ENCODE results near the gene STK17A.
"Not testable (repeated sequence)": the region's sequence is repeated elsewhere in the genome, so short reads cannot be mapped to it uniquely, and the experiment has no call there.

The STK17A gene

GRCh38 chr7:43627798-43628197 is 44.9 kb downstream of the STK17A start:
- H3K4me3 Mint-ChIP-seq, ATAC-seq, H3K27ac Mint-ChIP-seq, H3K9me3 Mint-ChIP-seq, H3K27me3 Mint-ChIP-seq: not testable (repeated sequence)
- peaks cover 75% of the 10 kb centered on the region for H3K36me3 Mint-ChIP-seq
- peaks cover 71% of the 10 kb centered on the region for H3K4me1 Mint-ChIP-seq

- Mint-ChIP-seq H3K36me3 (peaks cover 70% of the 10 kb centered on the region), H3K4me3 (no peak overlapping the region), H3K27ac (peak overlapping the region; percentile 55), H3K9me3 (no peaks in the 10 kb centered on the region), H3K27me3 (no peaks in the 10 kb centered on the region), H3K4me1 (peaks cover 67% of the 10 kb centered on the region)
- ATAC-seq, result no peak
Measured at GRCh38 chr7:43628431-43628830, 45.5 kb downstream of the STK17A start.

- H3K27me3 Mint-ChIP-seq, result no peaks in the 10 kb centered on the region
- H3K4me3 Mint-ChIP-seq, result no peak overlapping the region
- no peak for ATAC-seq
- H3K4me1 Mint-ChIP-seq, result peaks cover 57% of the 10 kb centered on the region
- peak overlapping the region; percentile 55 for H3K27ac Mint-ChIP-seq
- H3K9me3 Mint-ChIP-seq, result no peaks in the 10 kb centered on the region
- H3K36me3 Mint-ChIP-seq, result peaks cover 74% of the 10 kb centered on the region
Measured at GRCh38 chr7:43629857-43630256, 46.9 kb downstream of the STK17A start.

- Mint-ChIP-seq H3K9me3 (no peaks in the 10 kb centered on the region), H3K27me3 (no peaks in the 10 kb centered on the region), H3K4me1 (peaks cover 53% of the 10 kb centered on the region), H3K4me3 (no peak overlapping the region), H3K27ac (peak overlapping the region; percentile 79), H3K36me3 (peaks cover 73% of the 10 kb centered on the region)
- ATAC-seq, result no peak
Measured at GRCh38 chr7:43630482-43630881, 47.6 kb downstream of the STK17A start.

GRCh38 chr7:43631559-43631958 is 48.7 kb downstream of the STK17A start:
- ATAC-seq, result no peak
- Mint-ChIP-seq H3K27ac (peak overlapping the region; percentile 79), H3K27me3 (no peaks in the 10 kb centered on the region), H3K9me3 (no peaks in the 10 kb centered on the region), H3K4me3 (no peak overlapping the region), H3K36me3 (peaks cover 72% of the 10 kb centered on the region), H3K4me1 (peaks cover 49% of the 10 kb centered on the region)

- no peaks in the 10 kb centered on the region for H3K9me3 Mint-ChIP-seq
- H3K4me3 Mint-ChIP-seq, result no peak overlapping the region
- H3K27ac Mint-ChIP-seq, result peak overlapping the region; percentile 79
- peaks cover 51% of the 10 kb centered on the region for H3K4me1 Mint-ChIP-seq
- H3K27me3 Mint-ChIP-seq, result no peaks in the 10 kb centered on the region
- peaks cover 74% of the 10 kb centered on the region for H3K36me3 Mint-ChIP-seq
- ATAC-seq, result no peak
Measured at GRCh38 chr7:43632746-43633145, 49.8 kb downstream of the STK17A start.

- Mint-ChIP-seq H3K4me3 (no peak overlapping the region), H3K27me3 (no peaks in the 10 kb centered on the region), H3K27ac (peak overlapping the region; percentile 79), H3K9me3 (no peaks in the 10 kb centered on the region), H3K4me1 (peaks cover 45% of the 10 kb centered on the region), H3K36me3 (peaks cover 67% of the 10 kb centered on the region)
- no peak for ATAC-seq
Measured at GRCh38 chr7:43634384-43634783, 51.5 kb downstream of the STK17A start.

- Mint-ChIP-seq H3K27ac (no peak overlapping the region), H3K27me3 (no peaks in the 10 kb centered on the region), H3K36me3 (peaks cover 76% of the 10 kb centered on the region), H3K4me3 (no peak overlapping the region), H3K4me1 (peaks cover 48% of the 10 kb centered on the region), H3K9me3 (no peaks in the 10 kb centered on the region)
- ATAC-seq, result no peak
Measured at GRCh38 chr7:43636093-43636492, 53.2 kb downstream of the STK17A start.

- peak overlapping the region; percentile 59 for H3K27ac Mint-ChIP-seq
- peaks cover 73% of the 10 kb centered on the region for H3K36me3 Mint-ChIP-seq
- H3K9me3 Mint-ChIP-seq, result no peaks in the 10 kb centered on the region
- H3K4me3 Mint-ChIP-seq, result no peak overlapping the region
- H3K27me3 Mint-ChIP-seq, result no peaks in the 10 kb centered on the region
- H3K4me1 Mint-ChIP-seq, result peaks cover 44% of the 10 kb centered on the region
- no peak for ATAC-seq
Measured at GRCh38 chr7:43637114-43637806, 54.4 kb downstream of the STK17A start.

GRCh38 chr7:43639858-43640491 is 57.1 kb downstream of the STK17A start:
- Mint-ChIP-seq H3K36me3 (peaks cover 81% of the 10 kb centered on the region), H3K27ac (peak overlapping the region; percentile 49), H3K27me3 (no peaks in the 10 kb centered on the region), H3K9me3 (no peaks in the 10 kb centered on the region), H3K4me3 (no peak overlapping the region), H3K4me1 (peaks cover 63% of the 10 kb centered on the region)
- no peak for ATAC-seq

- no peak for ATAC-seq
- H3K27ac Mint-ChIP-seq, result peak overlapping the region; percentile 49
- no peaks in the 10 kb centered on the region for H3K27me3 Mint-ChIP-seq
- peaks cover 81% of the 10 kb centered on the region for H3K36me3 Mint-ChIP-seq
- H3K4me3 Mint-ChIP-seq, result no peak overlapping the region
- no peaks in the 10 kb centered on the region for H3K9me3 Mint-ChIP-seq
- H3K4me1 Mint-ChIP-seq, result peaks cover 67% of the 10 kb centered on the region
Measured at GRCh38 chr7:43640679-43641078, 57.8 kb downstream of the STK17A start.

GRCh38 chr7:43642897-43643630 is 60.2 kb downstream of the STK17A start:
- no peak overlapping the region for H3K4me3 Mint-ChIP-seq
- H3K4me1 Mint-ChIP-seq, result peaks cover 71% of the 10 kb centered on the region
- no peaks in the 10 kb centered on the region for H3K9me3 Mint-ChIP-seq
- peaks cover 76% of the 10 kb centered on the region for H3K36me3 Mint-ChIP-seq
- no peak for ATAC-seq
- peak overlapping the region; percentile 69 for H3K27ac Mint-ChIP-seq
- H3K27me3 Mint-ChIP-seq, result no peaks in the 10 kb centered on the region

GRCh38 chr7:43643846-43644245 is 60.9 kb downstream of the STK17A start:
- ATAC-seq, result no peak
- Mint-ChIP-seq H3K36me3 (peaks cover 74% of the 10 kb centered on the region), H3K9me3 (no peaks in the 10 kb centered on the region), H3K27me3 (no peaks in the 10 kb centered on the region), H3K4me3 (no peak overlapping the region), H3K27ac (peak overlapping the region; percentile 69), H3K4me1 (peaks cover 78% of the 10 kb centered on the region)

- no peaks in the 10 kb centered on the region for H3K9me3 Mint-ChIP-seq
- peak overlapping the region; percentile 69 for H3K27ac Mint-ChIP-seq
- H3K27me3 Mint-ChIP-seq, result no peaks in the 10 kb centered on the region
- peaks cover 89% of the 10 kb centered on the region for H3K4me1 Mint-ChIP-seq
- H3K36me3 Mint-ChIP-seq, result peaks cover 55% of the 10 kb centered on the region
- no peak for ATAC-seq
- peak overlapping the region; percentile 60 for H3K4me3 Mint-ChIP-seq
Measured at GRCh38 chr7:43645699-43646226, 62.9 kb downstream of the STK17A start.

- no peak for ATAC-seq
- H3K9me3 Mint-ChIP-seq, result peaks cover 2% of the 10 kb centered on the region
- H3K27ac Mint-ChIP-seq, result peak overlapping the region; percentile 69
- peaks cover 54% of the 10 kb centered on the region for H3K36me3 Mint-ChIP-seq
- no peaks in the 10 kb centered on the region for H3K27me3 Mint-ChIP-seq
- H3K4me3 Mint-ChIP-seq, result peak overlapping the region; percentile 60
- H3K4me1 Mint-ChIP-seq, result peaks cover 93% of the 10 kb centered on the region
Measured at GRCh38 chr7:43646603-43647338, 63.9 kb downstream of the STK17A start.
